ENCODE measurements around the gene NMUR1. TPM values are rescaled to one million over a fixed set of nuclear protein-coding genes. Genes with fewer than 3 reads are reported as not detected.

Gene NMUR1
- total RNA-seq = not detected

DNA sequence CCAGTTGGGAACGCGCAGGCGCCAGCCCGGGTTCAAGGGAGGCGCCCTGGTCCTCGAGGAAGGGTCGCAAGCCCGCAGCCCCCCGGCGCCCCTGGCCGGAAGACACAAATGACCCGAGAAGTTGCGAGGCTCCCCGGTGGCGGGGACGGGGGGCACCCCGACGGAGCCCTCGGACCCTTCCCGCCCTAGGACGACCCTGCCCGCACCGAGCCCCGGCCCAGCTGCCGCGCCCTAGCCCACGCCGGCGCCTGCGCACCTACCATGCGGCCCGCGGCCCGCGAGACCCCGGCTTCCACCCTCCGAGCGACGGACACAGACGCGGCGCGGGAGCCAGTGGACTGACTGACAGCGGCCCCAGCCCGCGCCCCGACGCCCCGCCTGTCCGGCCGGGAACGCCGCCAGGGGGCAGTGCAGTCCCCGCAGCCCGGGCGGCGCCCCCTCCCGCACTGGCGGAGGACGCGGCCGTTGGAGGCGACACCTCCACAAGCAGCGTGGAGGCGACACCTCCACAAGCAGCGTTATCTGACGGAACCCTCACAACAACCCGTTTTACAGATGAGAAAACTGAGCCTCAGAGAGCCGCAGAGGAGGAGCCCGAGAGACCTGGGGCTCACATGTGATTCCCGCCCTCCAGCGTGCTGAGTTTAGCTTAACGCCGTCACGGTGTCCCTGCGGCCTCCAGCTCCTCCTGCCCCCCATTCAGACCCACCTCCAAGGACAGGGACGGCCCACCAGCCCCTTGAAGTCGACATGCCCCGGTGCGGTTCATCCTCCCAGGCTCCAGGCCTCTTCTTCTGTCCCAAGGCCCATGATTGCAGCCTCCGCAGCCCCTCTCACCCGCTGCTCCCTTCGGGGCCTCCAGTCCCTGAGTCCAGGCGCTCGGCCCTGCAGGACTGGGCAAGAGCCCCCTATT lies at the start of gene NMUR1:
Gene NMUR1 (minus strand): TSS at position 347 of the 913 bp plus-strand sequence. CDS start 84 bp downstream, at position 263.

Small RNA genes lying within 50 kb of the gene (small RNA-seq; reads per million reads assigned to genes)
- 0.21 reads per million for gene RNU2-22P (ENCODE audit: low replicate concordance)

Other genes with a start within 250 kb of the NMUR1 start
- gene B3GNT7, start 134.7 kb downstream of the NMUR1 start, total RNA-seq = 1.3 TPM
- gene NCL, start 66.0 kb downstream of the NMUR1 start, total RNA-seq = 150 TPM
- not detected for gene TEX44, start 62.4 kb upstream of the NMUR1 start, total RNA-seq
- 543 TPM for gene PTMA, start 178.1 kb upstream of the NMUR1 start, total RNA-seq

All from parietal lobe (tissue), 2 donors.